Aorta (tissue), 5 donors: ENCODE results near the gene HBA2. TPM values are rescaled to one million over a fixed set of nuclear protein-coding genes. Genes with fewer than 3 reads are reported as not detected.
"Not testable (repeated sequence)": the region's sequence is repeated elsewhere in the genome, so short reads cannot be mapped to it uniquely, and the experiment has no call there.

Experiments
- ATAC-seq: fragments of 200-7000 bp; cut with Tn5 transposase; one replicate; pipeline ENCODE4 v1.9.1; 2022; ENCODE audit warnings: moderate library complexity; ENCODE audit not compliant: low FRiP score
- DNase-seq, 2 donors: peaks; one replicate each; pipeline ENCODE4 v3.0.0-alpha.2; 2020
- H3K27ac ChIP-seq, 2 donors: one replicate each; pipeline ENCODE4 v1.5.1; 2013; ENCODE audit warnings: low read length in 2 of 2, mild to moderate bottlenecking in 2 of 2, moderate library complexity in 2 of 2, control low read depth in 1 of 2, inconsistent platforms in 1 of 2, low read depth in 1 of 2
- H3K27me3 ChIP-seq, 2 donors: one replicate each; pipeline ENCODE4 v1.6.1; 2013; ENCODE audit warnings: control low read depth in 1 of 2, low read length in 1 of 2, mild to moderate bottlenecking in 1 of 2, moderate library complexity in 1 of 2; ENCODE audit not compliant: insufficient read depth in 2 of 2, control insufficient read depth in 1 of 2
- H3K36me3 ChIP-seq, 2 donors: one replicate each; pipeline ENCODE4 v1.6.1; 2013; ENCODE audit warnings: control low read depth in 1 of 2, low read length in 1 of 2, mild to moderate bottlenecking in 1 of 2; ENCODE audit not compliant: insufficient read depth in 2 of 2, control insufficient read depth in 1 of 2
- H3K4me1 ChIP-seq, 2 donors: one replicate each; pipeline ENCODE4 v1.6.1; 2013; ENCODE audit warnings: low read length in 2 of 2, control low read depth in 1 of 2, mild to moderate bottlenecking in 1 of 2, moderate library complexity in 1 of 2; ENCODE audit not compliant: insufficient read depth in 2 of 2, control insufficient read depth in 1 of 2
- H3K4me3 ChIP-seq, 2 donors: one replicate each; pipeline ENCODE4 v1.5.1; 2013; ENCODE audit warnings: low read length in 2 of 2, control low read depth in 1 of 2, mild to moderate bottlenecking in 1 of 2
- H3K9me3 ChIP-seq: one replicate; pipeline ENCODE4 v1.6.1; 2013; ENCODE audit warnings: mild to moderate bottlenecking, low read length; ENCODE audit not compliant: control insufficient read depth
- WGBS, 2 donors: extraction: QIAGEN DNeasy Blood & Tissue Kit; methylation state at CpG; one replicate each; pipeline ENCODE4 v1.1.7; 2013; 5-methylcytosine and 5-hydroxymethylcytosine counted together
- intact Hi-C, 2 donors: fragments of 100-400 bp; cut with DNase I; formaldehyde crosslinking; loops; one replicate each; pipeline versions ENCODE4 v1.14.2 to v1.15.0; 2022
- long read RNA-seq, 2 donors: library from polyadenylated mRNA; unstranded; transcript quantifications; one replicate each; pipeline ENCODE4 v2.0.0, GENCODE V29; 2020 to 2021
- polyA plus RNA-seq, 2 donors: library from polyadenylated mRNA; stranded (reverse); fragments of 200-250 nt; gene quantifications; one replicate each; pipeline ENCODE4 v1.2.3, GENCODE V29; 2013
- total RNA-seq, 2 donors: library from RNA; stranded (reverse); fragmentation: NEBNext Ultra II Directional; extraction: Animal tissue kit (Norgen Biotek cat#: 25700); gene quantifications; one replicate each; pipeline ENCODE4 v1.2.1, GENCODE V29; 2021
- donor health status: healthy with polysubstance abuse.
- donor health status: Bipolar disorder and iron deficiency.
- donor health status: DM: no; HTN: no; CAD: no.
- donor health status: DM: no; HTN: no; CAD: no.
- donor health status: DM: yes; HTN: yes; CAD: no.

The HBA2 gene
- total RNA-seq, result 1,000 to 10,000 TPM in 1 of 2 donors, 100 to 1,000 TPM in 1; 448 to 1,265 TPM
- 10 to 100 TPM; 30.6 to 35.8 TPM for polyA plus RNA-seq
- long read RNA-seq, donor 1, transcript HBA2-203 (2 exons, 640 nt), result minor isoform, 5 of 40 reads
- long read RNA-seq, donor 1, transcript HBA2-201 (3 exons, 576 nt), result major isoform, 34 of 40 reads
- long read RNA-seq, donor 1, partial matches to known transcripts, result 1 of 40 reads
- long read RNA-seq, donor 1, other reads (novel, unspliced or antisense), result 0 of 40 reads
- long read RNA-seq, donor 2, transcript HBA2-203 (2 exons, 640 nt), result minor isoform, 56 of 255 reads
- long read RNA-seq, donor 2, transcript HBA2-201 (3 exons, 576 nt), result major isoform, 195 of 255 reads
- long read RNA-seq, donor 2, partial matches to known transcripts, result 0 of 255 reads
- long read RNA-seq, donor 2, other reads (novel, unspliced or antisense), result 1 of 255 reads

GRCh38 chr16:172374-172941, at the start of gene HBA2:
Gene HBA2, plus strand, starts transcription at chr16:172876. Its CDS starts 37 bp downstream, at chr16:172913.
- WGBS, 2 donors, result no CpG with 5 or more reads among the region's 74 CpGs
- H3K9me3 ChIP-seq, intact Hi-C loops, H3K4me1 ChIP-seq, H3K27ac ChIP-seq, ATAC-seq, H3K36me3 ChIP-seq, H3K4me3 ChIP-seq, DNase-seq, H3K27me3 ChIP-seq: not testable (repeated sequence)

- H3K4me3 ChIP-seq, H3K36me3 ChIP-seq, intact Hi-C loops, H3K27ac ChIP-seq, ATAC-seq, H3K27me3 ChIP-seq, DNase-seq, H3K4me1 ChIP-seq, H3K9me3 ChIP-seq: not testable (repeated sequence)
- 86 to 87% methylated on average over 19 of the region's 19 CpGs for WGBS, 2 donors
Observed at GRCh38 chr16:123558-124350, 48.9 kb upstream of the HBA2 start.

DNA sequence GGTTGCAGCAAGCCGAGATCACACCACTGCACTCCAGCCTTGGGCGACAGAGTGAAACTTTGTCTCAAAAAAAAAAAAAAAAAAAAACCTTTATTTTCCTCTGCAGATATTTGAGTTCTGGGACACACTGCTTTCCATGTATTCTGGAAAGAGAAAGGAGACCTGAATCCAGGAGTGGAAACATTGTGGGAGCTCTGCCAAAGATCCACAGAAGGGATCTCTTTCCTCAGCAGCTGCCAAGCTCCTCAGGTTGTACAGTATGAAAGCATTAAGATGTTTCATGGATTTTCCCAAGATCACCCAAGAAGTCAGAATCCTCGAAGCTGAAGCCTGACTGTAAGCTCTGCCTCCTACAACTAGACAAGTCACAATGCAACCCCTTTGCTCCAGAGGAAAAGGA, 47.7 kb upstream of the HBA2 start:
- Histone ChIP-seq H3K4me1 (no peaks in the 10 kb centered on the region), H3K36me3 (no peaks in the 10 kb centered on the region), H3K9me3 (no peaks in the 10 kb centered on the region), H3K27me3 (no peaks in the 10 kb centered on the region), H3K27ac (no peak overlapping the region), H3K4me3 (no peak overlapping the region)
- no peak for ATAC-seq
- 91 to 94% methylated on average over 3 of the region's 3 CpGs for WGBS, 2 donors
- no peak for DNase-seq
- intact Hi-C loops, result no loop called here

DNA sequence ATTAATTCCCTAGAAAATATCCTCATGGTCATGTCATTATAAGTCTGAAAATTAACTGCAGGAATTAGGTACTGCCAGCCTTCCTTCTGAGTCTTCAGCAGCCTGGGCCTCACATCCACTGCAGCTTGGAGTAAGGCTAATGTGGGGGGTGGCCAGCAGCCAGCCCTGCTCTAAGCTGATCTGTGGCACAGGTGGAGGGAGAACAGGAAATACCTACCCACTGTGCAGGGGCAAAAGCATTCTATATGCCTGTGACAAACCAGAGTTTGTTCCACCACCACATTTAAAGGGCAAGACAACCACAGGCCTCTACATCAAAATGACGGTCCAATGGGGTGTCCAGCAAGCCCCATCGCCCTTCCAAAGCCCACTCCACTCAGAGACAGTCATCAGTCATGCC, 43.6 kb upstream of the HBA2 start:
- Histone ChIP-seq H3K4me1 (no peaks in the 10 kb centered on the region), H3K36me3 (peaks cover 0 to 2% of the 10 kb centered on the region in 2 donors), H3K27me3 (no peaks in the 10 kb centered on the region), H3K27ac (no peak overlapping the region), H3K4me3 (no peak overlapping the region), H3K9me3 (no peaks in the 10 kb centered on the region)
- WGBS, 2 donors, result 99 to 100% methylated on average over 2 of the region's 2 CpGs
- intact Hi-C loops, result no loop called here
- ATAC-seq, result no peak
- peak in 1 of 2 donors; percentile 24 for DNase-seq

DNA sequence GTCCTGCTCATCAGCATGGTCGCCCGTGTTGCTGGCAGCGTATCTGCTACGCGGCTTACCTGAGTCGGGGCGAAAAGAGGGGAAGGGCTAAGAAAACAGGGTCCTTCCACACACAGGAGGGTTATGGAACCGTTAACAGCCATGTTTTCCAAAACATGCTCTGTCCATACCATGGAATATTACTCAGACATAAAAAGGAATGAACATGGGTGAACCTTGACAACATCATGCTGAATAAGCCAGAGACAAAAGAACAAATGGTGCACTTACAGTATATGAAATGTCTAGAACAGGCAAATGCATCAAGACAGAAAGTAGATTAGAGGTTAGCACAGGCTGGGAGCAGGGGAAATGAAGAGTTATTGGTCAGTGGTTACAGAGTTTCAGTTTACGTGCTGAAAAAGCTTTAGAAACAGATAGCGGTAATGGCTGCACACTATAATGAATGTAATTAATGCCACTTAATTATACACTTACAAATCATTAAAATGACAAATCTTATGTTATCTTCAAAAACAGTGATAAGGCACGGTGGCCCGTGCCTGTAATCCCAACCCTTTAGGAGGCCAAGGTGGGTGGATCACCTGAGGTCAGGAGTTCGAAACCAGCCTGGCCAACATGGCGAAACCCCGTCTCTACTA, 42.0 kb upstream of the HBA2 start:
- ATAC-seq, result no peak
- no peak for DNase-seq
- Histone ChIP-seq H3K4me3 (no peak overlapping the region), H3K4me1 (no peaks in the 10 kb centered on the region), H3K27me3 (no peaks in the 10 kb centered on the region), H3K36me3 (peaks cover 0 to 2% of the 10 kb centered on the region in 2 donors), H3K9me3 (no peaks in the 10 kb centered on the region), H3K27ac (no peak overlapping the region)
- intact Hi-C loops, result no loop called here
- WGBS, 2 donors, result 94% methylated on average over 15 of the region's 15 CpGs

GRCh38 chr16:132120-132519, 40.6 kb upstream of the HBA2 start:
- Histone ChIP-seq H3K4me3 (no peak overlapping the region), H3K27me3 (no peaks in the 10 kb centered on the region), H3K4me1 (no peaks in the 10 kb centered on the region), H3K9me3 (no peaks in the 10 kb centered on the region), H3K27ac (no peak overlapping the region), H3K36me3 (peaks cover 0 to 2% of the 10 kb centered on the region in 2 donors)
- ATAC-seq (no peak), DNase-seq (no peak)
- intact Hi-C loops, result no loop called here
- WGBS, 2 donors, result 92 to 95% methylated on average over 7 of the region's 7 CpGs

GRCh38 chr16:133716-134115, 39.0 kb upstream of the HBA2 start:
- H3K27ac ChIP-seq, result no peak overlapping the region
- no peaks in the 10 kb centered on the region for H3K4me1 ChIP-seq
- H3K27me3 ChIP-seq, result no peaks in the 10 kb centered on the region
- intact Hi-C loops, result no loop called here
- WGBS, 2 donors, result 91 to 96% methylated on average over 2 of the region's 2 CpGs
- DNase-seq (no peak), ATAC-seq (no peak)
- H3K9me3 ChIP-seq, result no peaks in the 10 kb centered on the region
- H3K4me3 ChIP-seq, result no peak overlapping the region
- peaks cover 0 to 2% of the 10 kb centered on the region in 2 donors for H3K36me3 ChIP-seq

DNA sequence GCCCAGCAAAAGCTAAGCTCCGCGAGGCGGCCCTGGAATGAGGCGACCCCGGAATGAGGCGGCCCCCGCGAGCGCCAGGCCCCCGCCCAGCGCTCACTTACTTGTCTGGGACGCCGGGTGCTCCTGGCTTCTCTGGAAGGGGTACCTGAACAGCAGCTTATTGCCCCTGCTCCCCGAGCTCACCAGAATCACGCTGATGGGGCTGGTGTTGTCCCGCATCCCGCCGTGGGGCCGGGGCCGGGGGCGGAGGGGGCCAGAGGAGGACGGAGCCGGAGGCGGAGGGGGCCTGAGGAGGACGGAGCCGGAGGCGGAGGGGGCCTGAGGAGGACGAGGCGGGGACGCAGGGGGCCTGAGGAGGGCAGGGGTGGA, 34.6 kb upstream of the HBA2 start:
- Histone ChIP-seq H3K36me3 (no peaks in the 10 kb centered on the region), H3K27ac (no peak overlapping the region), H3K27me3 (no peaks in the 10 kb centered on the region), H3K4me1 (no peaks in the 10 kb centered on the region), H3K9me3 (no peaks in the 10 kb centered on the region), H3K4me3 (peak overlapping the region; percentile 92 to 98)
- peak in 1 of 2 donors; percentile 56 for DNase-seq
- intact Hi-C loops, result no loop called here
- 1 to 2% methylated on average over 26 to 30 of the region's 30 CpGs for WGBS, 2 donors
- ATAC-seq, result peak; percentile 52
